Activated CD8-positive, alpha-beta memory T cell treated with anti-CD3 and anti-CD28 coated beads, Interleukin-2, amount 50 U/mL, for 4 hours (primary cell): ENCODE results near the gene PPFIA3.
"Not testable (repeated sequence)": the region's sequence is repeated elsewhere in the genome, so short reads cannot be mapped to it uniquely, and the experiment has no call there.

Source experiments
- DNase-seq: peaks from one replicate; pipeline ENCODE4 v3.0.0-alpha.2; 2020

Gene PPFIA3

DNA sequence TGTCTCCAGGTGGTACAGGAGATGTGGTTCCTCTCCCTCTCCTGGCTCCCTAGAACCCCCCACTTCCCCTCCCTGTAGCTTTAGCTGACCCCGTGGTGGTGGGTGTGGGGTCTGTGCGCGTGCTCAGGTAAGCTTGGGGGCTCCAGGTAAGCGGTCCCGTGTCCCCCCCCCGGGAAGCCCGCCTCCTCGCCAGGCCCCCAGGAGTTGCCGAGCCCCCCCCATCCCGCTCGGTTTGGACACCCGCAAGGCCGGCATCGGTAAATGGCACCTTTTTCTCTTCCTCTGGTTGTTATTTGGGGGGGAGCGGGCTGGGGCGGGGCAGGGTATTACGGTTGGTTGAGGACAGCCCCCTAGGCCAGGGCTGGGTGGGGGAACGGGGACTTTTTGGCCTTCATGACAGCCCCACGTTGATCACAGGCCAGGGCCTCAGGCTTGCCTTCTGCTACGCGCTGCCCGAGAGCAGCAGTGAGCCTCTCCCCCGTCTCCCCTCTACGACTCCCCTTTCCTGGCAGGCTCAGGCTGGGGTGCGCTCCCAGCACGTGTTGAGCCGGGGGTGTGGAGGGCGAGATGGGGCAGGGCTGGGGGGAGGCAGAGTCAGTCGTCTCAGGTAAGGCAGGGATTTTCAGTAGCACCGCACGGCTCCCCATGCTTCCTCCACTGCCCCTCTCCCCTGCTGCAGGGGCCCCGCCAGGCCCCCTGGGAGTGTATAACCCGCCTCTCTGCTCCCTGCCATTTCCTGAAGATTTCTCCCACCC lies 15.8 kb upstream of the PPFIA3 start:
- no peak for DNase-seq

DNA sequence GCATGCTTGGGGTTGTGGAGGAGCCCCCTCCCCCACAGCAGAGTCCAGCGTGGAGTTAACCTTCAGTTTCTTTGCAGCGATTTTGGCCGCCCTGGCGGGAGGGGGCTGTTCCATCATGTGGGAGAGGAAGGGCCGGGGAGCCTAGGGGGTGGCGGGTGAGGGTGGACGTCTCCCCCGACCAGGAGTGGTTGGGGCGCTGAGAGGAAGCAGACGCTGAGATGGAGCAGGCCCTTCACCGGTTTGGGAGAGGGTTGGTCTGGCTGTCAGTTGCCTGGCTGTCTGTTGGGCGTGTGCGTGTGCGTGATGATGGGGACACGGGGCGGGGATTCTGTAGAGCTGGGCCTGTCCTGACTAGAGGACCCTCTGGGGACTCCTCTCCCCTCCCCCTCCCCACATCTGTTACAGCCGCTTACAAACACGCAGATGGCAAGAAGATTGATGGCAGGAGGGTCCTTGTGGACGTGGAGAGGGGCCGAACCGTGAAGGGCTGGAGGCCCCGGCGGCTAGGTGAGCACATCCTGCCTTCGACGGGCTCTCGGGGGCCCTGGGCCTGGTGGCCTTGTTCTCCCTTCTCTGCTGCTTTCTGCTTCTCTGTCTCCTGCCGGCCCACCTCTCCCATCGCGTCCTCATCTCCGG lies 15.0 kb upstream of the PPFIA3 start:
- DNase-seq = no peak

DNA sequence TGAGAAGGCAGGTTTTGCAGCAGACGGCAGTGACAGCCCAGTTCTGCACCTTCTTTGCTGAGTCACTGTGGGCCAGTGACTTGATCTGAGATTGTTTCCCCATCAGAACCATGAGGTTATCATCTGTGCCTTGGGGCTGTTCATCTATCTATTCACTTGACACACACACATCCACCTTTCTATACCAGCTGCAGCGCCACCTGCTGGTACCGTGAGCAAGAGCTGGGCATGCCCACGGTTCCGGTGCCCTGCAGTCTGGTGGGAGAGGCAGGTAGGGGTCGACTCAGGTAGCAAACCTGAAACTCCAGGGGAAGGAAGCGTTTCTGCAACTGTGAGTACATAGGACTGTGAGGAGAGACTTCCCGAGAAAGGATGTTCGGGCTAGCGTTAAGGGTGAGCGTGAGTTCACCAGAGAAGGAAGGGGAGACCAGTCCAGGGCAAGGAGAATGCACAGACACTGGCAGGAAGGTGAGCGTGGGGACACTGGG lies 12.7 kb upstream of the PPFIA3 start:
- DNase-seq = peak; percentile 68

DNA sequence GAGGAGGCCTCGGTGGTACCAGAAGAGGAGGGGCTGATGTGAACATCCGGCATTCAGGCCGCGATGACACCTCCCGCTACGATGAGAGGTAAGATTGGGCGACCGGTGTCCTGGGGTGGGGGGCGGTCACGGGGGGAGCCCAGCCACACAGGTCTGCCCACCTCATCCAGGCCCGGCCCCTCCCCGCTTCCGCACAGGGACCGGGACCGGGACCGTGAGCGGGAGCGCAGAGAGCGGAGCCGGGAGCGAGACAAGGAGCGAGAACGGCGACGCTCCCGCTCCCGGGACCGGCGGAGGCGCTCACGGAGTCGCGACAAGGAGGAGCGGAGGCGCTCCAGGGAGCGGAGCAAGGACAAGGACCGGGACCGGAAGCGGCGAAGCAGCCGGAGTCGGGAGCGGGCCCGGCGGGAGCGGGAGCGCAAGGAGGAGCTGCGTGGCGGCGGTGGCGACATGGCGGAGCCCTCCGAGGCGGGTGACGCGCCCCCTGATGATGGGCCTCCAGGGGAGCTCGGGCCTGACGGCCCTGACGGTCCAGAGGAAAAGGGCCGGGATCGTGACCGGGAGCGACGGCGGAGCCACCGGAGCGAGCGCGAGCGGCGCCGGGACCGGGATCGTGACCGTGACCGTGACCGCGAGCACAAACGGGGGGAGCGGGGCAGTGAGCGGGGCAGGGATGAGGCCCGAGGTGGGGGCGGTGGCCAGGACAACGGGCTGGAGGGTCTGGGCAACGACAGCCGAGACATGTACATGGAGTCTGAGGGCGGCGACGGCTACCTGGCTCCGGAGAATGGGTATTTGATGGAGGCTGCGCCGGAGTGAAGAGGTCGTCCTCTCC lies 11.5 kb upstream of the PPFIA3 start:
- no peak for DNase-seq

DNA sequence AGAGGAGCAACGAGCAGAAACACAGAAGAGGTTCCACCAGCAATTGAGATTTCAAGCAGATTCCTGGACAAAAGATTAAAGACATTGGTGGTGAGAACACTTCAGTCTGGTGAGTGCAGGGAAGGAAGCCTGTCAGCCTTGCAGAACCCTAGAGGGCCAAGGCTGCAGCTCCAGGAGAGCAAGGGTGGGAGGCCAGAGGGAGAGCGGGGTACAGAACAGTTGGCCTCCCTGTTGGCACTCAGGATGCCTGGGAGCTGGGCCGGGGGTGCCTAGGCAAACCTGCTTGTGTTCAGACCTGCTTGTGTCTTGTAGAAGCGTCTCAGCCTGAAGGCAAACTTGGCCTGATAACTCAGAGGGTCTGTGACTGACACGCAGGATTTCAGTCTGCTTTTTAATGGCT lies 10.3 kb upstream of the PPFIA3 start:
- no peak for DNase-seq

DNA sequence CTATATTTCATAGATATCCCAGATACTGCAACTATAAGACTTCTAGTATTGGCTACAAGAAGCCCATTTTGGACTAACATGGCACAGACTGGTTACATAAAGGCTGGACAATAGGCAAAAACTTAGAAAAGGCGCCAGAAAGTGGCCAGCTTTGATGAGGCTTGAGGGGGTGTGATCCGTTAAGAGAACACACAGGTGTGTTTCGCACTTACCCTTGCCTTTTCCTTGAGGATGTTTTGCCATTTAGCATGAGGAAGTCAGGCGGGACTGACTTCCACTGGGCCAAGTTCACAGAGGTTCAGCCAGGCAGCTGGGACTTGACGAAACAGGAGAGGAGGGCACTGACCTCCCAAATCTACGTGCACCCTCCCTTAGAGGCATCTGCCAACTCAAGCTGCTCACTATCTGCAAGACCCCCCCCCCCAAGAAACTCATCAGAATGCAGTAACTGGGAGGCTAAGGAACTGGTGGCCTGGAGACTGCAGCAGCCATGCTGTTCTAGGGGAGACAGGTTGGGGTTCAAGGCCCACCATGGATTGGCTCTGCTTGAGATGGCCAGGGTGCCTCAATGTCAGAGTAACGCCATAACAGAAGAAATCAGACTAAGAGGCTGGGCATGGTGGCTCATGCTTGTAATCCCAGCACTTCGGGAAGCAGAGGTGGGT lies 9.6 kb upstream of the PPFIA3 start:
- DNase-seq = no peak

DNA sequence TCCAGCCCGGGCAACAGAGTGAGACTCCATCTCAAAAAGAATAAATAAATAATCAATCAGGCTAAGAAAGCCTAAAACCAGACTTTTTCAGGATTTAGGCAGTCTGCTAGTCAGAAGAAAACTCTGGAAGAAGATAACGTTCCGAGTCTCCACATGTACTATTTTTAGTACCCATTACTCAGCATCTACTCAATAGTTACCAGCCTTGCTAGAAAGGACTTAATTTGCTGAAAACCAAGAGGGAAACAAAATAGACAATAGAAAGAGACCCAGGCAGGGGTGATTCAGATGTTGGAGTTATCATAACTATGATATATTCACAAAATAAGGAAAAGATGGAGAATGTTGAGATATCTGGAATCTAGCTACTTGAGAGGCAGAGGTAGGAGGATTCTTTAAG lies 8.8 kb upstream of the PPFIA3 start:
- DNase-seq = no peak

DNA sequence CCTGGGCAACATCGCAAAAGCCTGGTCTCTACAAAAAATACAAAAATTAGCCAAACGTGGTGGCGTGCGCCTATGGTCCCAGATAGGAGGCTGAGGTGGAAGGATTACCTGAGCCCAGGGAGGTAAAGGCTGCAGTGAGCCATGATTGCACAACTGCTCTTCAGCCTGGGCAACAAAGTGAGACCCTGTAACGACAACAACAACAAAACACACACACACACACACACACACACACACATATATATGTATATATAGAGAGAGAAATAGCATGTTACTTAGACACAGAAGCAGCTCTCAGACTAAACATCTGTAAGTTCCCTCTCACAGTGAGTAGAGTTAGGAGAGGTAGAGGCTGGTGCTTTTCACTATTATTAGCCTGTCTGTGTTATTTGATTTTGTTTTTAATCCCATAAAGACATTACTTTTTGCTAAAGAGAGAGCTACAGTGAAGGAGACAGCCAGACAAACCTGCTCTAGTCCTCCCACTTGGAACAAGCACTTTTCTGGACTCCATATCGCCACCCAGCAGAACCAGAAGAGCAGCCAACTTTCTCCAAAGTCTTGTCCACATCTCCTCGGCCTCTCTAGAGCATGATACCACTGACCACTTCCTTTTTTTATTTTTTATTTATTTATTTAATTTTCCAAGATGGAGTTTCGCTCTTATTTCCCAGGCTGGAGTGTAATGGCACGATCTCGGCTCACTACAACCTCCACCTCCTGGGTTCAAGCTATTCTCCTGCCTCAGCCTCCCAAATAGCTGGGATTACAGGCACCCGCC lies 7.9 kb upstream of the PPFIA3 start:
- DNase-seq = no peak

DNA sequence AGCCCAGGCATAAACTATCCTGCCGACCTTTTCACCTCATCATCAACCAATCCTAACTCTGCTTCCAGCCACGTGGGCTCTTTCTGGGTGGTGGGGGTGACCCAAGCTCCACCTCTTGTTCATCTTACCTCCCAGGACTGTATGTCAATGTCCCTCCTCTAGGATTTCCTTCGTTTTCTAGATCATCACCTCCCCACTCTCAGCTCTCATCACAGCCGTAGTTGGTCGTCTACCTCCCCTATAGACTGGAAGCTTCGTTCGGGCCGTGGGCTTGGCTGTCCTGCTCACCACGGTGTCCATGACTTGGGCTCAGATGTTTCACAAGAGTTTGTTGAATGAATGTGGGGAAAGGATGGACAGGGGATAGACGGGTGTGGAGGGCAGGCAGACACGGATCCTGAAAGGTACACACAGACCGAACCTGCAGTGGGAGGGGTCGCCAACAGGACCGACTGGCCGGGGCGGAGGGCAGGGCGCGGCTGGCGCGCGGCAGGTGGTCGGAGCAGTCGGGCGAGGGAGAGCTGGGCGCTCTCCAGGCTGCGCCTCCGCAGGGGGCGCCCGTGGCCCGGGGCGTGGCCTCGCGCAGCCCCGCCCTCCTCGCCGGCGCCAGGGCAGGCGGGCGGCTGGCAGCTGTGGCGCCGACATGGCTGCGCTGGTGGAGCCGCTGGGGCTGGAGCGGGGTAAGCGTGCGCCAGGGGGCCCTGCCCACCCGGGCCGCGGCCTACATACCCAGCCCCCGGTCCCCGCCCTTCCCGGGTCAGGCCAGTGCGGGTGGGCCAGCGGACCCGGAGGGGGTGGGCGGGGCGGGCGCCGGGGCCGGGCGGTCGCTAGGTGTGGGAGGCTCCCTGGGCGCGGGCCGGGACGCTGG lies 5.3 kb upstream of the PPFIA3 start, which contains the start of gene LIN7B:
LIN7B (plus strand) TSS at position 609 of the 868 bp plus-strand sequence; CDS start at position 644, 35 bp downstream.
- peak; percentile 73 for DNase-seq

DNA sequence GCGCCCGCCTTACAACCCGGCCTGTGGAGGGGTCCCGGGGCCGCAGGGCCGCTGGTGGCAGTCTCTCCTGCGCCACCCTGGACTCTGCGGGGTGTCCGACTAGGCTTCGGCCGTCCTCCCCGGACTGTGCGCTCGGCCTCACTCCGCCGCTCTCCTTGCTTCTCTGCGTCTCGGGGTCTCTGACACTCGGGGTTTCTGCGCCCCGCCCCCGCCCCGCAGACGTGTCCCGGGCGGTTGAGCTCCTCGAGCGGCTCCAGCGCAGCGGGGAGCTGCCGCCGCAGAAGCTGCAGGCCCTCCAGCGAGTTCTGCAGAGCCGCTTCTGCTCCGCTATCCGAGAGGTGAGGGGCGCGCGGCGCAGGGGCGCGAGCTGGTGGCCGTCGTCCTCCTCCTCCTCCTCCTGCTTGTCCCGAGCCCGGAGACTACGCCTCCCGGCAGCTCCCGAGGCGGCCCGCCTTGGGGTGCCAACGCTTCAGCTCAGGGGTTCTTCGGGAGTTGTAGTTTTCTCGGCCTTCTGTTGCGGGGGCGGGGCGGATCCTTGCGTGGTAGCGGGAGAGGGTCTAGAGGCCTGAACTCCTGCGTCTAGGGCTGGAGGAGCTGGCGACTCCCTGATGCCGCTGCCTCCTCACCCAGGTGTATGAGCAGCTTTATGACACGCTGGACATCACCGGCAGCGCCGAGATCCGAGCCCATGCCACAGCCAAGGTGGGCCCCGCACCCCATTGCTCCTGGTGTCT lies 4.5 kb upstream of the PPFIA3 start:
- peak; percentile 56 for DNase-seq

DNA sequence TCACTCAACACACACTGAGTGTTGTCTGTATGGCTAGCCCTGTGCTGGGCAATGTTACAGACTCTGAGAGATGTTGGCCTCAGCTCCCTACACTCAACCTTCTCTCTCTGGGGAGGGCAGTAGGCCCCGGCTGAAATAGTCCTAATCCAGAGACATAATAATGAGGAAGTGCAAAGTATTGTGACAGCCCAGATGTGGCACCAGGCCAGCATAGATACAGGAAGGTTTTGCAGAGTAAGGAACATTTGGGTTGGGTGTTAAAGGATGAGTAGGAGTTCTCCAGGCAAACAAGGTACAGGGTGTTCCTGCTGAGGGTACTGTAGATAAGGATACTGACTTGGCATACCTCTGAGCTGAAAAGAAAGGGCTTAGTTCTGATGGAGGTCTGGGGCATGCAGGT lies 2.8 kb upstream of the PPFIA3 start:
- no peak for DNase-seq

DNA sequence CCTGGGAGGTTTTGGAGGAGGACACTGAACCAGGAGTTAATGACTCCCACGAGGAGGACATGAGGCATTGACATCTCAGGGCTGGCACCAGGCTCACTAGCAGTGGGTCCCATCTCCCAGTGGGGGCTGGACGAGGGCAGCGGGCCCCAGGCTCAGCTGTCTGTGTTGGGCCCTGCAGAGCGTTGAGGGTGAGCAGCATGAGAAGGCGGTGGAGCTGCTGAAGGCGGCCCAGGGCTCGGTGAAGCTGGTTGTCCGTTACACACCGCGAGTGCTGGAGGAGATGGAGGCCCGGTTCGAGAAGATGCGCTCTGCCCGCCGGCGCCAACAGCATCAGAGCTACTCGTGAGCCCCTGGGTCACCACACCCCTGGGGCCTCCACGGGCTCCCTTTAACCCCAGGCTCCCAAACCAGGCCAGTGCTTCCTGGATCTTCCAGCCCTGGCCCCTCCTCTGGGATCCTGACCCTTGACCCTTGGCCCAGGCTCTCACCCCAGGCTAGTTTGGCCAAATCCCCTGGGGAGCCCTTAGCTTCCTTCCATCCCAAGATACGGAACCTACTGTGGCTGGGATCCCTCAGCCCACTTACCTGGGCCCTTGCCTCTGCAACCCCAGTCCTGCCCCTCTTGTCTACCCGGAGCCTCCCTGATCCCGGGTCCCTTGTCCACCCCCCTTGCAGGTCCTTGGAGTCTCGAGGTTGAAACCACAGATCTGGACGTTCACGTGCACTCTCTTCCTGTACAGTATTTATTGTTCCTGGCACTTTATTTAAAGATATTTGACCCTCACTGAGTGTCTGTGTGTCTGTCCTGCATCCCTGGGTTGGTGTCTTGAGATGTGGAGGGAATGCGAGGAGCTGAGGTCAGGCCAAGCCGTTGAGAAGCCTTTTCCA lies 1.4 kb upstream of the PPFIA3 start:
- no peak for DNase-seq

DNA sequence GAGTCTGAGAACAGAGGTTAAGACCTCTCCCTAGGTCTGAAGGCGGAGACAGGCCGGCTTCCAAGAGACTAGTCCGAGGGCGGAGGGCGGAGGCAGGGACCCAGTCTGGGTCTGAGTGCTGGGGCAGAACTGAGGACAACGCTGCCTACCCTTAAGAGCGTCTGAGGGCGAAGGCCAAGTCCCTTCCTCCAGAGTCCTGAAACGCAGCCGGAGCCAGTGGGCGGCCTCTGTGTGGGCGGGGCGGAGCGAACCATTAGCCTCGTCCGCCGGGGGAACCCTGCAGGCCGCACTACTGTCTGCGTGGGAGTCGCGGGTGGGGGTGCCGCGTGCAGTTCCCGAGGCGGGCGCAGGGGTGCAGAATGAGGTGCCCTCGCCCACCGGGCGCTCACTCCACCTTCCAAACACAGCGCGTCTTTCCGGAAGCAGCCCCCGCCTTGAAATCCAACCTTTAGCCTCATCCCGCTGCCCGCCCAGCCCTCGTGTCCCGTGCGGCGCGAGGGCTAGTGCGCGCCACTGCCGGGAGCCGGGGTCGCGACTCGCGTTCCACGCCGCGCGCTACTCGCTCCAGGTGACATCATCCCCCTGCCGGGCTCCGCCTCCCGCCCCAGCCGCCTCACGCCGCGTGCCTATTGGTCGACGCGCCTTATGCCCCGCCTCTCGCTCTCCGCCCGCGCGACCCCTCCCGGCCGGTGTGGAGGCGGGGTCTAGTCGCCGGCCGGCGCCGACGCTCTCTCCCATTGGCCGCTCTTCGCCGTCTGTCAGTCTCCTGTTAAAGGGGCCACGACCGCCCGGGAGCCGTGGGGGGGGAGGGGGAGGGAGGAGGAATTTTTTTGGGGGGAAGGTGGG lies 556 bp upstream of the PPFIA3 start, which contains the start of gene C19orf73:
C19orf73 (minus strand) TSS at position 579 of the 846 bp plus-strand sequence; CDS start at position 458, 121 bp downstream.
- DNase-seq = peak; percentile 96

DNA sequence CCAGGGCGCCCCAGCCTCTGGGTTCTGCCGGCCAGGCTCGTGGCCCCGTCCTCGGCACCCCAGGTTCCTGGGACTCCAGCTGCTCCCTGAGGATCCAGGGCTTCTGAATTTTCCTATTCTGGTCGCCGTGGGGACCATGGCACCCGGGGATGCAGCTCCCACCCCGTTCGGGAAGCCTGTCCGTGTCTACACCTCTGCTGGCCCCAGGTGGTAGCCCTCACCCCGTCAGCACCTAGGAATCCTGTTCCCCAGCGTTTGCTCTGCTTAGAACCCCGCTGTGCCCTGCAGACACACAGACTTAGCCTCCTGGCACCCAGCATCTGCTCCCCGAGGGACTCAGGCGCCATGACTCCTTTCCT lies 960 bp downstream of the PPFIA3 start:
- no peak for DNase-seq

DNA sequence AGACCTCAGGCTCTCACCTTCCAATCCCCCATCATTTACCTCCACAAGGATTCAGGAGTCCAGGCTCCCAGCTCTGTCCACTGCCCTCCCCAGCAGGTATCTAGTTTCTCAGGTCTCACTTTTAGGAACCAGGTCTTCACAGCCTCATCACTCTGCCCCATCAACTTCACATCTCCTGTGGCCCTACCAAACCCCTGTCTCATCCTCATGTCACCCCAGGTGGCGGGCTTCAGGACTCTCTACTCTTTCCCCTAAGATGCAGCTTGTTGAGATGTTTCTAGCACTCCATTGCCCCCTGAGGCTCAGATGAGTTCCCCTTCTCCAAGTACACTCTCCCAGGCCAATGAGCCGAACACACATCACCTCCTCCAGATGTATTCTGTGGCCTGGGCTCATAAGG lies 1.5 kb downstream of the PPFIA3 start:
- DNase-seq = no peak

DNA sequence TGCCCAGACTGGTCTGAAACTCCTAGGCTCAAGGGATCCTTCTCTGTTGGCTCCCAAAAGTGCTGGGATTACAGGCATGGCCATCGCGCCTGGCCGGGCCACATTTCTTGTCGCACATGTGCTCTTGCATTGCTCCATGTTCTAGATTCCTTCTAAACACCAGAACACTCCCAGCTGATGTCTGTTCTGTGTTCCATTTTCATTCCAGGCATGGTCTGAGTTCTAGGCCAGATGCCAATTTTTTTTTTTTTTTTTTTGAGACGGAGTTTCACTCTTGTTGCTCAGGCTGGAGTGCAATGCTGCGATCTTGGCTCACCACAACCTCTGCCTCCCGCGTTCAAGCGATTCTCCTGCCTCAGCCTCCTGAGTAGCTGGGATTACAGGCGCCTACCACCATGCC lies 2.5 kb downstream of the PPFIA3 start:
- not testable (repeated sequence) for DNase-seq

DNA sequence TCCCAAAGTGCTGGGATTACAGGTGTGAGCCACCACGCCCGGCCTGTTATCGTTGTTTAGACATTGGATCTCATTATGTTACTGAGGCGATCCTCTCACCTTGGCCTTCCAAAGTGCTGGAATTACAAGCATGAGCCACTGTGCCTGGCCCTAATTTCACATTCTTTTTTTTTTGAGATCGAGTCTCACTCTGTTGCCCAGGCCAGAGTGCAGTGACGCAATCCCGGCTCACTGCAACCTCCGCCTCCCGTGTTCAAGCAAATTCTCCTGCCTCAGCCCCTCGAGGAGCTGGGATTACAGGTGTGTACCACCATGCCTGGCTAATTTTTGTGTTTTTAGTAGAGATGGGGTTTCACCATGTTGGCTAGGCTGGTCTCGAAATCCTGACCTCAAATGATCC lies 3.9 kb downstream of the PPFIA3 start:
- DNase-seq = not testable (repeated sequence)

DNA sequence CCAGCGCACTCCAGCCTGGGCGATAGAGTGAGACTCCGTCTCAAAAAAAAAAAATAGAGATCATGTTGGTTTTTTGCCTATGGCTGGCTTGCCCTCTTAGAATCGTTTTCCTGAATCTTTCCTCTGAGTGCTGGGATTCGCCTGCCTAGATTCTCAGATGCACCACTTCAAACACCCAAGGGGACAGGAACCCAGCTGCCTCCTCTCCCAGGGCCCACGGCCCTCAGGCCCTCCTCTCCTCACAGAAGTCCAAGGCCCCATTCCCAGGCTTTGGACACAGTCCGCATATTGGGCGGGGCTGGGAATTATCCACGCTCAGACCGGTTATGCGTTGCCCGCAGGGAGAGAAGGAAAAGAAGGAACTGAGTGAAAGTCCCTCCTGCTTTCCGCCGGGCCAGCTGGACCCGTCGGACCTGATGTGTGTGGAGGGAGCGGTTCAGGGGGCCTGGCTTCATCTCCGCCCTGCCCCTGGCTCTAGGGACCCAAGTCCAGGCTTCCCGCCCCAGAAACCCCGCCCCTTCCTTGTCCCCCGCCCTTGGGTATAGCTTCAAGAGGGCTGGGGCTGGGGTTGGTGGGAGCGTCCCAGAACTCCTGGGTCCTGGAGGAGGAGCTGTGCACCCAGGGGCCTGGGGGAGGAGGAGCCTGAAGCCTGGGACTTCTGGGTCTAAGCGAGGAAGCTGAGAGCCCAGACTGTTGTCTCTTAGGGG lies 5.8 kb downstream of the PPFIA3 start:
- no peak for DNase-seq
